Thyroid gland (tissue), 4 donors: ENCODE data around the gene MAGI1.

ENCODE experiments used
- POLR2A ChIP-seq, 2 donors: fragments of 450-650 bp; IDR thresholded peaks; one replicate each; pipeline ENCODE4 v1.6.1; 2017; ENCODE audit warnings: antibody characterized with exemption in 2 of 2, mild to moderate bottlenecking in 2 of 2, moderate library complexity in 1 of 2
- TF ChIP-seq, protein P1 (sequence below), 6 experiments: fragments of 200-600 bp in 3 of 6; fragments of 450-650 bp in 3 of 6; sonication (generic) in 3 of 6; IDR thresholded peaks; one replicate each; pipeline ENCODE4 v1.5.1; 2016 to 2019; ENCODE audit warnings: antibody characterized with exemption in 6 of 6, mild to moderate bottlenecking in 2 of 6, inconsistent platforms in 1 of 6, moderate library complexity in 1 of 6

DNA sequence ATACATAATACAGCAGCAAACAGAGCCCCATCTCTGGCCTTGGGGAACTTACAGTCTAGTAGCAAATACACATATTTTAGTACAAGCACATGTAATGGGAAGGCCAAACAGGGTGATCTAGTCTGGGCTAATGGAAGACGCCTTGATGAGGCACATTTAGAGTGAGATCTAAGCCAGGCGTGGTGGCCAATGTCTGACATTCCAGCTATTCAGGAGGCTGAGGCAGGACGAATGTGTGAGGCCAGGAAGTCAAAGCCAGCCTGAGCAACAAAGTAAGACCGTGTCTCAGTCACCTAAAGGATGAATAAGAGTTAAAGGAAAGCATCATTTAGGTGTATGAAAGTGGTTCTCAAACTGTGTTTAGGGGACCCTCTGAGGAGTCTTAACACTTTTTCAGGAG, 291.9 kb downstream of the MAGI1 start:
- TF ChIP-seq, protein P1, sequence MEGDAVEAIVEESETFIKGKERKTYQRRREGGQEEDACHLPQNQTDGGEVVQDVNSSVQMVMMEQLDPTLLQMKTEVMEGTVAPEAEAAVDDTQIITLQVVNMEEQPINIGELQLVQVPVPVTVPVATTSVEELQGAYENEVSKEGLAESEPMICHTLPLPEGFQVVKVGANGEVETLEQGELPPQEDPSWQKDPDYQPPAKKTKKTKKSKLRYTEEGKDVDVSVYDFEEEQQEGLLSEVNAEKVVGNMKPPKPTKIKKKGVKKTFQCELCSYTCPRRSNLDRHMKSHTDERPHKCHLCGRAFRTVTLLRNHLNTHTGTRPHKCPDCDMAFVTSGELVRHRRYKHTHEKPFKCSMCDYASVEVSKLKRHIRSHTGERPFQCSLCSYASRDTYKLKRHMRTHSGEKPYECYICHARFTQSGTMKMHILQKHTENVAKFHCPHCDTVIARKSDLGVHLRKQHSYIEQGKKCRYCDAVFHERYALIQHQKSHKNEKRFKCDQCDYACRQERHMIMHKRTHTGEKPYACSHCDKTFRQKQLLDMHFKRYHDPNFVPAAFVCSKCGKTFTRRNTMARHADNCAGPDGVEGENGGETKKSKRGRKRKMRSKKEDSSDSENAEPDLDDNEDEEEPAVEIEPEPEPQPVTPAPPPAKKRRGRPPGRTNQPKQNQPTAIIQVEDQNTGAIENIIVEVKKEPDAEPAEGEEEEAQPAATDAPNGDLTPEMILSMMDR (IDR thresholded peaks at IDR 0.05) = no peak
- no peak for TF ChIP-seq POLR2A (IDR thresholded peaks at IDR 0.05)
